ENCODE data around the gene SREBF2.

SREBF2 gene

GRCh38 chr22:41816871-41817270 lies 16.0 kb upstream of the SREBF2 start:
- no peak overlapping the region for H3K4me3 ChIP-seq (ENCODE audit: low read depth, low read length)
- no peak for DNase-seq
- H3K27ac ChIP-seq, result peak overlapping the region; percentile 11; the same call in 1 of the 2 replicates
- H3K27me3 ChIP-seq (ENCODE audit: insufficient read depth, low read depth, severe bottlenecking), result no peaks in the 10 kb centered on the region
- H3K9me3 ChIP-seq (ENCODE audit: severe bottlenecking), result no peaks in the 10 kb centered on the region
- peaks cover 38% of the 10 kb centered on the region for H3K36me3 ChIP-seq
- no peak for TF ChIP-seq CTCF (IDR thresholded peaks at IDR 0.05; ENCODE audit: low read depth, low read length)

- Histone ChIP-seq H3K36me3 (peaks cover 33% of the 10 kb centered on the region), H3K27ac (no peak overlapping the region), H3K27me3 (ENCODE audit: insufficient read depth, low read depth, severe bottlenecking) (no peaks in the 10 kb centered on the region), H3K9me3 (ENCODE audit: severe bottlenecking) (no peaks in the 10 kb centered on the region), H3K4me3 (ENCODE audit: low read depth, low read length) (no peak overlapping the region)
- TF ChIP-seq CTCF (IDR thresholded peaks at IDR 0.05; ENCODE audit: low read depth, low read length), result no peak
- DNase-seq, result no peak
Measured at GRCh38 chr22:41818011-41818410, 14.9 kb upstream of the SREBF2 start.

GRCh38 chr22:41818596-41818995 lies 14.3 kb upstream of the SREBF2 start:
- peaks cover 32% of the 10 kb centered on the region for H3K36me3 ChIP-seq
- TF ChIP-seq CTCF (IDR thresholded peaks at IDR 0.05; ENCODE audit: low read depth, low read length), result no peak

GRCh38 chr22:41819257-41819656 lies 13.6 kb upstream of the SREBF2 start:
- no peak overlapping the region for H3K27ac ChIP-seq
- H3K36me3 ChIP-seq, result peaks cover 33% of the 10 kb centered on the region
- TF ChIP-seq CTCF (IDR thresholded peaks at IDR 0.05; ENCODE audit: low read depth, low read length), result no peak
- H3K27me3 ChIP-seq (ENCODE audit: insufficient read depth, low read depth, severe bottlenecking), result no peaks in the 10 kb centered on the region
- H3K4me3 ChIP-seq (ENCODE audit: low read depth, low read length), result no peak overlapping the region
- DNase-seq, result no peak
- no peaks in the 10 kb centered on the region for H3K9me3 ChIP-seq (ENCODE audit: severe bottlenecking)

More at GRCh38 chr22:41818596-41818995, 14.3 kb upstream of the SREBF2 start:
- H3K27ac ChIP-seq, result no peak overlapping the region
- no peaks in the 10 kb centered on the region for H3K27me3 ChIP-seq (ENCODE audit: insufficient read depth, low read depth, severe bottlenecking)
- H3K9me3 ChIP-seq (ENCODE audit: severe bottlenecking), result no peaks in the 10 kb centered on the region
- DNase-seq, result no peak
- H3K4me3 ChIP-seq (ENCODE audit: low read depth, low read length), result no peak overlapping the region

- no peak for TF ChIP-seq CTCF (IDR thresholded peaks at IDR 0.05; ENCODE audit: low read depth, low read length)
- Histone ChIP-seq H3K4me3 (ENCODE audit: low read depth, low read length) (no peak overlapping the region), H3K27me3 (ENCODE audit: insufficient read depth, low read depth, severe bottlenecking) (no peaks in the 10 kb centered on the region), H3K36me3 (peaks cover 36% of the 10 kb centered on the region), H3K9me3 (ENCODE audit: severe bottlenecking) (no peaks in the 10 kb centered on the region), H3K27ac (no peak overlapping the region)
- DNase-seq, result no peak
Measured at GRCh38 chr22:41820447-41820846, 12.5 kb upstream of the SREBF2 start.
